ENCODE data around the gene TNFSF13B.

DNA sequence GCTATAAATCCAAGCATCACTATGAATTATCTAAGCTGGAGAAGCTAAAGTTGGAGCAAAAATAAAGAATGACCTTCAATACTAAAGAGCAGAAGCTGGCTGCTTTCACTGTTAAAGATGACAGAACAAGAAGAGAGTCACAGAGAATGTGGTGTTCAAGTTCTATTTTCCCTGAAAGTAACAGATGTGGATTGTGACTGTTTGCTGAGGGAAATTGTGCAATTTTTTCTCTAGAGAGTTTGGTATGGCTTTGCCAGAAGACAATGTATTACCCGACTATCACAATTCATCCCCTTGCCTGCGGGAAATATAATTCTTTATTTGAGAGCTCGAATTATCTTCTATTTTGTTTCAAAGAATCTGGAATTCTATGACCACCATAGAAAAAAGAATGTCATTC is 83.1 kb downstream of the TNFSF13B start:
- TF ChIP-seq, protein P1, sequence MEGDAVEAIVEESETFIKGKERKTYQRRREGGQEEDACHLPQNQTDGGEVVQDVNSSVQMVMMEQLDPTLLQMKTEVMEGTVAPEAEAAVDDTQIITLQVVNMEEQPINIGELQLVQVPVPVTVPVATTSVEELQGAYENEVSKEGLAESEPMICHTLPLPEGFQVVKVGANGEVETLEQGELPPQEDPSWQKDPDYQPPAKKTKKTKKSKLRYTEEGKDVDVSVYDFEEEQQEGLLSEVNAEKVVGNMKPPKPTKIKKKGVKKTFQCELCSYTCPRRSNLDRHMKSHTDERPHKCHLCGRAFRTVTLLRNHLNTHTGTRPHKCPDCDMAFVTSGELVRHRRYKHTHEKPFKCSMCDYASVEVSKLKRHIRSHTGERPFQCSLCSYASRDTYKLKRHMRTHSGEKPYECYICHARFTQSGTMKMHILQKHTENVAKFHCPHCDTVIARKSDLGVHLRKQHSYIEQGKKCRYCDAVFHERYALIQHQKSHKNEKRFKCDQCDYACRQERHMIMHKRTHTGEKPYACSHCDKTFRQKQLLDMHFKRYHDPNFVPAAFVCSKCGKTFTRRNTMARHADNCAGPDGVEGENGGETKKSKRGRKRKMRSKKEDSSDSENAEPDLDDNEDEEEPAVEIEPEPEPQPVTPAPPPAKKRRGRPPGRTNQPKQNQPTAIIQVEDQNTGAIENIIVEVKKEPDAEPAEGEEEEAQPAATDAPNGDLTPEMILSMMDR (IDR thresholded peaks at IDR 0.05; ENCODE audit: extremely low read depth in 1 of 2, insufficient read depth in 1 of 2, low read depth in 1 of 2, low read length in 2 of 2) = no peak
- no peak for TF ChIP-seq EZH2 (IDR thresholded peaks at IDR 0.05; ENCODE audit: borderline replicate concordance, low read depth, low read length, severe bottlenecking)
- no peak for TF ChIP-seq JUN (IDR thresholded peaks at IDR 0.05; ENCODE audit: borderline replicate concordance, insufficient read depth, insufficient read length, low read depth)
- no peak for TF ChIP-seq POLR2A (IDR thresholded peaks at IDR 0.05; ENCODE audit: low read depth, low read length)
